Measurements from ENCODE around the gene CHRM4.

- no peak for TF ChIP-seq CTCF (IDR thresholded peaks at IDR 0.05)
- no peak for TF ChIP-seq POLR2A (IDR thresholded peaks at IDR 0.05)
Observed at GRCh38 chr11:46353698-46354097, 37.9 kb downstream of the CHRM4 start.

All from breast epithelium (tissue), 3 donors.